HG03342 (cell line): ENCODE results near the gene MIPEP.
A peak's percentile ranks its signal among the peaks of the same experiment; 100 is the strongest.
"Not testable (repeated sequence)": the region's sequence is repeated elsewhere in the genome, so short reads cannot be mapped to it uniquely, and the experiment has no call there.

ENCODE experiments used
- ATAC-seq: cut with Tn5 transposase; IDR thresholded peaks from one replicate; pipeline ENCODE4 v1.9.1; 2021; ENCODE audit warnings: mild to moderate bottlenecking, moderate library complexity; ENCODE audit not compliant: unreplicated experiment

MIPEP gene

DNA sequence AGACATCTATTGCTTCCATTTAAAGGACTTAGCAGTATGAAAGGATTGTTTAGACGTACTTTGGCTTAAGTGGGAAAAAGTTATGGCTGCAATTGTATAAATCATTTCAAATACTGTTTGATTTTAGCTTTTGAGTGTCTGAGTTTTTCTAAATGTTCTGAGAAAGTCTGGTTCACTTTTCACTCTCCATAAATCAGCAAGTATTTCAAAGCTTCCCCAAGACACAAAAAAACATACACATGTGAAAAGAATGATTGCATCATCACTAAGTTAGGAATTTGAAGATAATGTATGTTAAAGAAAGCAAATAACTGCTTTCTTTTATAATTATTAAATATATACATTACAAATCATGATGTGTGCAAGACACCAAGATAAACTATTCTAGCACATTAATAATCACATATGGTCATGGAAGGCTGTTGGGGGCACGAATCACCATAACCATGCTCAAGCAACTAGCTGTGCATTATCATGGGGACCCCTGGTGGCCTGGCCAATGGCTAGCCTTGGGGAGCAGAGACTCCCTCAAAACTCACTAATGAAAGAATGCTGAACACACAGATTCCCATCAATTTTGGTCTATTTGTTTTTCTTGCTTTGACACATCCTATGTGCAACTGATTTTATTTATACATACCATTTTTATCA is 111.1 kb downstream of the MIPEP start:
- no peak for ATAC-seq

DNA sequence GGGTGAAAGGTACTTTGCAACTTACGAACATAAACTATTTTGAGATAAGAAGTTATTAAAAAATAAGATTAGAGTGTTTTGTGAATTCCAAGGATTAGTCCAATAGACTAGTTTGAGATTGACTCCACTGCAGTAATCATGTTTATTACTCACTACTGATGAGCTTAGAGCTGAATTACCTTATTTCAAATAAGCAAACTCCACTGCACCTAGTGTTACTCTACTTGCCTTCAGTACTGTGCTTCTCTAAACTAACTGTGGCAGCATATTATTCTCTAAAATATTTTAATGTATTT is 111.7 kb downstream of the MIPEP start:
- peak; percentile 32 for ATAC-seq

DNA sequence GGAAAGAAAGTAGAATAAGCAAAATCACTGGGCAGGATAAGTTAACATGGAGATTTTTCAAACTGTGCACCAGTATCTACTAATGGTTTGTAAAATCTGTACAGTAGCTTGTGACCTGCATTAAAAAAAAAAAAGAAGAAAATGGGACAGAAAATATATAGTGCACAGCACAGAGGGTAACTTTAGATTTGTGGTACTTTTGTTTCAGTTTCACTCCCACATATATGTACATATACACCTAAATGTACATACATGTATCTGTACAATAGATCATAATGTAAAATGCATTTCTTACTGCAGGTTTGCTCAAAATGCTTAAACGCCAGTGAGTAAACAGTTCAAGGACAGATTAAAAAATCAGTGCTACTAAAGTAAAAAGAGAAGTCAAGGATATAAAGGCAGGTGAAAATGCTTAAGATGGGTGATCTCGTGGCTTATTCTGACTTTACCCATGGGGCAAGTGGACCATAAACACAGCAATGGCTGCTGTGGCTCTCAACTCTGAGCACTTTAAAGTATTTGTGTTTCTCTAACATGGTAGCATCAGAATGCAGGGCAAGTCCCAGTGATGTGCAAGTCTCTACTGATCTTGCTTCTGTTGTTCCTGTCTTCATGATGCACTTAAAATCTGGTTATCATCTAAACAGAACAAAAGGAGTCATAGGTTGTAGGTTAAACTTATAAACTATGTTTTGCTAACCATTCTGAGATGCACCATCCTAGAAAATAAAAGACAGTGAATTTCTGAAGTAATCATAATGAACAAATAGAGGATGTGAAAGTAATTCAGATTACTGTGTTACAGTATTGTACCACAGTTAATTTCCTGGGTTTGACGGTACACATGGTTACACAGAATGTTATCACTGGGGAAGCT is 112.3 kb downstream of the MIPEP start:
- peak; percentile 99 for ATAC-seq

DNA sequence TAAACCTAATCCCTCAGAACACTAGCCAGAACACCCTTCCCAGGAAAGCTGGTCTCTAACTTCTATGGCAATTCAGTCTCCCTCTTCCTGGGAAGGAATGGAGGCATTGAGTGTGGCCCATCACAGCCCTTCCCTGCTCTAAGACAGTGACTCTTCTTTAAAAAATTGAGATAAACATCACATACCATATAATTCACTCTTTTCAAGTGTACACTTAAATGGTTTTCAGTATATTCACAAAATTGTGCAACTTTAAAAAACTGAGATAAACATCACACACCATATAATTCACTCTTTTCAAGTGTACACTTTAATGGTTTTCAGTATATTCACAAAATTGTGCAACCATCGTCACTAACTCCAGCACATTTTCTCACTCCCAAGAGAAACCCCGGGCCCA is 116.5 kb downstream of the MIPEP start:
- no peak for ATAC-seq

DNA sequence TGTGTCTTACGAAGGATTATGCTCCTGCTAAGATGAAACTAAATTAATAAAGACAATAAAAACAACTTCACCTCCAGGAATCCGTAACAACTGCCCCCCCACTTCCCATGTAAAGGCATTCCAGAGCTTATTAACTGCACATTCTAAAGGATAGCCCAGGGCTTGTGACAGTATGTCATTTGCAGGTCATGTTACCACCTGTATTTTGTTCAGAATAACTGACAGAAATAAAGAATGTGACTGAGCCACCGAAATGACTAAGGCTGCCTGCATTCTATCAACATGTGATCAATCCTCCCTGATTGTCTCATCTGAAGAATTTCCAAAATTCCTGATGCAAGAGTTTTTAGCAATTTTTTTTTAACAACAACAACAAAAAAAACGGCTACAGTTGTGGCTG is 117.2 kb downstream of the MIPEP start:
- no peak for ATAC-seq

DNA sequence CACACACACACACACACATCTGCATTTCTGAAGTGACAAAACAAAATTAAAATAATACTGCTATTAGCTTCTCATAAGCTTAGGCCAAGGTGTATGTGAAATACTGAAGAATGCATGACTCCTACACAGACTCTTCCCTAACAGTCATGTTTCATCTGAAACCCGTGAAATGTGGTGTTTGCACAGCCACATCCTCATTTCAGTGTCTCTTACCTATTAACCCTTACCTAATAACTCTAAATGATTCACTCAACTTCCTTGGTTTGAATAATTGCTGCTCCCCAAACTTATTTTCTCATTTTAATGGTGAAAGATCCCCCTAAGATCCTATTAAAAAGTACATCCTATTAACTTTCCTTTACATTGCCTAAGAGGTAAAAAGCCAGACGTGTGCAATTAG is 117.6 kb downstream of the MIPEP start:
- ATAC-seq = peak; percentile 90

DNA sequence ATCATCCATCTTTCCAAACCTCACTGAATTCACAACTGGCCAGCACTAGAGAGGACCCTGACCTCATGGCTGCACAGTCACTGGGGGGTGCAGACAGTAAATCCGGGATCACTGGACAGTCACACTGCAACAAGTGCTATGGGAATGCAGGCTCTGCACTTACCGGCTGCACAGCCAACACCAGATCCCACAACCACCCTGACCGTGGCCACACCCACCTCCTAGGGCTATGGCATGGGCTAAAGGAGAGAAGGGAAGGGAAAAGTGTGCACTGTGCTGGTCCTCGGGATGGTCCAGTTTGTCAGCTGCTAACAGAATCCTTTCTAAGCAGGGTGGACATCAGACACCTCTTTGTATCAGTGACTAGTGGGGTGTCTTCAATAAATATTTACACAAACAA is 118.2 kb downstream of the MIPEP start:
- ATAC-seq = no peak

DNA sequence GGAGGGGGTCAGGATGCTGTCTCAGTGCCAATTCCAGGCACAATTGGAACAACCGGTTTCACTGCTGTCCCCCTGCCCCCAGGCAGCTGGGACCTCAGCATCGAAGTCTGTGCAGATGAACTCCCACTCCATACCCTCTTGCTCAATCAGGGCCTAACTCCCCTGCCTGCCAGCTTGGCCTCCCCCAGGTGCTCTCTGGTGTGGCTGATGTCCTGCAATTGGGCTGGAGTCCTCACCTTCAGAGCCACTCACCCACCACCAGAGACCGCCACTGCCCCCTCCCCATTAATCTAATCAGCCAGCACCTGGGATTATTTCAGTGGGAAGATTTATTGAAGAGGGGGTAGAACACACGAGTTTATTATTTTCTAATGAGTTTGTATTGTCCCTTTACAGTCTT is 118.8 kb downstream of the MIPEP start:
- no peak for ATAC-seq

DNA sequence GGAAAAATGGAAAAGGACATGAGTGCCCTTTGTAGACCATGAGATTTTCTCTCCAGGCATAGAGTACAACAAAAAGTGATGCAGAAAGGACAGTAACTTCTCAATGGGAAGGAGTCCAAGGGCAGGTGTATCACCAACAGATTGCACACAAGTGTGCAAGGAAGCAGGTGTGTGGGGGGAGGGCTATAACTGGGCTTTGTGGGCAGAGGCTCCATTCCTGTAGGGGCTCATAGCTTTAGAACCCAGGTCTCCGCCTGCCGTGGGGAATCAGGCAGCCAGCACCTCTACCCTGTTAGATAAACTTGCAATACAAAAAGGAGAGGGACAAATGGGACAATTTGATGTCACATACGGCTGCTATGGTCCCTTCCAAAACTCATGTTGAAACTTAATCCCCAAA is 119.8 kb downstream of the MIPEP start:
- no peak for ATAC-seq

DNA sequence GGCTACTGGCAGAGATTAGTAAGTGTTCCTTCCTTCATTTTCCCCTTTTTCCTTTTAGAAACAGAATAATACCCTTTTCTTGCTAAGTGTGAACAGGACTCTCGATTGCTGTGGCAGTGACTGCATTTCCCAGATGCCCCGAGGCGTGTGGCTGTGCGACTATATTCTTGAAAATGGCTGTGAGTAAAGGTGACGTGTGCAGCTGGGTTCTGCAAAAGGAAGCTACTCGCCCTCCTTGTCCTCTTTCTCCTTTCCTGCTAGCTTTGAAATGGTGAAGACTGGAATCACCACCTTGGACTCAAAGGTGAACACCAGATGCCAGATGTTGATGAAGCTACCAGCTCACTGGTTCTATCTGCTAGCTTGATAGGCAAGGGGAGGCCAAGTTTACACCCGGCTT is 121.4 kb downstream of the MIPEP start:
- ATAC-seq = no peak

DNA sequence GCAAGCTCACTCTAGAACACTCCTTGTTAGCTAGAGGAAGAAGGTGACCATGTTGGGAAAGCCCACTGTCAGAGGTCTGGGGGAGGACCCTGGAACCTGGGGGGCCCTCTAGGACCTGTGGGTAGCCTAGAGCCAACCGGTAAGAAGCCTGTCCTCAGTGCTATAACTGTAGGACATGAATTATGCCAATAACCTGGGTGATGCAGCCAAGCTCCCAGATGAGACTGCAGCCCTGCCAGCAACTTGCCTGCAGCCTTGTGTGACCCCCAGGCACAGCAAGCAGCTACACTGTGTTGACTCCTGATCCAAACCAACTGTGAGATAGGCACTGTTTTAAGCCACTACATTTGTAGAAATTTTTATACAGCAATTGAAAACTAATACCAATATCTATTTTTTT is 122.3 kb downstream of the MIPEP start:
- ATAC-seq = no peak

DNA sequence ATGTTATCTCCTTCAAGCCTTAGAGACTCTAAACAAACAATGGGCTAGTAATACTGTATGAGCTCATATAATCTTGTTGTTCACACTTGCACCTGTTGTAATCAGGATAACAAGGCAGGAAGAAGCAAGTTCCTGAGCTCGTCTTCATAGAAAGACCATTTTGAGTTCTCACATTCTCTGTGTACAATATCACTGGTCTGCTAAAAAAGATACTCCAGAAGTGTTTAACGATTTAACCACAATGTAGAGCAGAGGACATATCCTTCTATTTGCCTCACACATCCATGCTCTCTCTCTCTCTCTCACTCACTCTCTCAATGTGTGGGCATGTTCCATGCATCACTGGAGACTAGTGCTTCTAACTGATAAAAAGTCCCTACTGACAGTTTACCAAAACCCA is 122.9 kb downstream of the MIPEP start:
- no peak for ATAC-seq

DNA sequence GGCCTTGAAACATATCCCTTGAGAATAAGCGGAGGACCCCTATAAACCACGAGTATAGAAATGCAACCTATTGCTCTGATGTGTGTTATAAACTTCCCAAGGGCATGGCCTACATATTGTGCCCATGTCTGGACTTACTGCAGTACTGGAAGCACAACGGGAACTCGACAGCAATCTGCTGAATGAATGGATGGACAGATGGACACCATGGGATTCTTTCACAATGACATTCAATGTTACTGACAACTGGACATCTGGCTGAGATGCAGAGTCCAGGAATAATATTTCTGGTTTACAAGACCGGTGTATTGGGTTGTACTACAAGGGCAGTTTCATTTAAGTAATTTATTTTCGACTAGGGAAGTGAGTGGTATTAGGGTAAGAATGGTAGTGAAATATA is 123.7 kb downstream of the MIPEP start:
- ATAC-seq = no peak

DNA sequence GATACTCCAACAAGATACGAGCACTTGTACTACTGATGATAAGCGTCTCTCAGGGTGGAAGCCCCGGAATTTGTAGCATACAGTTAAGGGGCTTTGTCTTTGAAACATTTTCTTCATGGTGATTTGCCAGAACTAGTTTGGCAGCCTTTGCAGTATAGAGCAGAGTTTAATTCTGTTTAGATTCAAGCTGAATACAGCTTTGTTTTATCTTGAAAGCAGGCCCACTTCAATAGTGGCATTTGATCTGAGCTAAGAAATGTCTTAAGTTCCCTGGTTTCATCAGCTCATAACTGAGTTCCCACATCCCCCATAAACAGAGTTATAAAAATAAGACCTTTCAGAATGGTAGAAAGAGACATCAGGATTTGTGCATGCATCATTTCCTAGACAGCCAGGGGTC is 125.9 kb downstream of the MIPEP start:
- ATAC-seq = no peak

DNA sequence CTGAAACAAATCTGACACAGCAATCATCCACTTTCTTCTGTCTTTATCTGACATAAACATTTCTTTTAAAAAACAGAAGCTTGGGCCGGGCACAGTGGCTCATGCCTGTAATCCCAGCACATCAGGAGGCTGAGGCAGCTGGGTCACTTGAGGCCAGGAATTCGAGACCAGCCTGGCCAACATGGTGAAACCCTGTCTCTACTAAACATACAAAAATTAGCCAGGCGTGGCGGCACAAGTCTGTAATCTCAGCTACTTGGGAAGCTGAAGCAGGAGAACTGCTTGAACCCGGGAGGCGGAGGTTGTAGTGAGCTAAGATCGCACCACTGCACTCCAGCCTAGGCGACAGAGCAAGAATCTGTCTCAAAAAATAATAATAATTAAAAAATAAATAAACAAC is 127.4 kb downstream of the MIPEP start:
- ATAC-seq = not testable (repeated sequence)

DNA sequence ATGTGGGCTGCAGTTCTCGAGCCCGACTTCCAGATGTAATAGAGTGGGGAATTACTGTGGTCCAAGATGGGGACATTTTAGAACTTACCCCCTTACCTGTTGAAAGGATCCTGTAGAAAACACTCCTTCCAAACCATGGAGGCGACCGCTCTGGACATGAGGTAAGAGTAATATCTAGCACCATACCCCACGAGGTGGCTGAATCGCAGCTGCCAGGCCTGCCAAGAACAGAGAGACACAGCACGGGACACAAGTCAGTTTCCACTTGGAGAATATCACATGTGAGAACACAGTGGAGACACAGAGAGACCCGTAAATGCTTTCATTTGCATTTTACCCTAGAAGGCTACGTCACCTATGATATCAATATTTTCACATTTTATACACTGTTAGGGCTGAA is 129.2 kb downstream of the MIPEP start:
- no peak for ATAC-seq

DNA sequence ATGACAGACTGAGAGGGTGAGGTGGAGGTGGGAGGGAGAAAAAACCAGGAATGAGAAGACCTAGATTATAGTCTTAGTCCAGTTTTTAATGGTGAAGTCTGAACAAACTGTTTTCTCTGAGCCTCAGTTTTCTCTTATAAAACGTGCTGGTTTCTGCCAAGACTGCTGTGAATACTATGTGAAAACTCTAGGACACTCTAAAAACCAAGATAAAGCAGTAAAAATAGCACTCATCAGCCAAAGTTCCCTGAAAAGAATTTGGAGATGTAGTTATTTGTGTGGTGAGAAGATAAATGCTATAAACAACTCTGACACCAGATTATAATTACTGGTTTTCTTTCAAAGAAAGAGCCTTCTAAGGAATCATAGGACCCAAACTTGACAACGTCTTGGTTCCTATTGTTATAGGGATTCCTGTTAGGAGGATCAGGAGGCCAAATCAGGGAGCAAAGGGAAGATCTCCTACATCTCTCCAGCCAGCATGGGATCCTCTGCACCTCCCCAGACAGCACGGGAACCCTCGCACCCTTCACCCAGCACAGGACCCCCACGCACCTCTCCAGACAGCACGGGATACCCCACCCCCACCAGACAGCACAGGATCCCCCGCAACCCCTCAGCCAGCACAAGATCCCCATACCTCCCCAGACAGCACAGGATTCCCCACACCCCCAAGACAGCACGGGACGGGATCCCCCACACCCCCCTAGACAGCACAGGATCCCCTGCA is 130.2 kb downstream of the MIPEP start:
- ATAC-seq = no peak

DNA sequence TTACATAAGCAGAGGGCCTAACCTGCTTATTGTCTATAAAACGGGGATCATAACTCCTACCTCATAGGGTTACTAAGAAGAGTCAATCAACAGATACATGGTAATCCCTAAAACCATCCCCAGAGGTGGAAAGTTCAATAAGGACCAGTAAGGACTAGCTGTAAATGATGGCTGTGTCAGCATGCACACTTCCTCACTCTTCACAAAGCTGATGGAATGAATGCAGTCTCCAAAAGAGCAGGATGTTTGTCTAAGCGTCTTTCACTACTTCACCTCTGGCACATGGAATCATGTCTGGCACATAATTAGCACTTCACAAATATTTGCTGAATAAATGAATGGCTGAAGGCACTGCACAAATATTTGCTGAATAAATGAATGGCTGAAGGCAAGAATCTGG is 134.2 kb downstream of the MIPEP start:
- no peak for ATAC-seq

DNA sequence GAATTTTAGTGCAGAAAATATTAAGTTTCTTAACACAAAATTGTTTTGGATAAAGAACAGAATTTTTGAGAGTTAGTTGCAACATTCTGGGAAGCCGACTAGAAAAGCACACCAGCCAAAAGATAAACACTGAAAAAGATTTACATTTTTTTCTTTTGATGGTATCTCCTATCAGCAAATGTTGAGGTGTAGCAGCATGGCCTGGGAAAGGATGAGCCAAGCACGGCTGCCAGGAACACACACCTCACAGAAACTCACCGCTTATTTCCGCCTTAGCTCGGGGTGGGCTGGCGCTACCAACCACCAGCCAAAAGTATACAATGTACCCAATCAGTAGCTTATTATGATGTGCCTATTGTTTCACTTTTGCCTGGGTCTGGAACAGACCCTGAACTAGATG is 134.7 kb downstream of the MIPEP start:
- ATAC-seq = no peak

DNA sequence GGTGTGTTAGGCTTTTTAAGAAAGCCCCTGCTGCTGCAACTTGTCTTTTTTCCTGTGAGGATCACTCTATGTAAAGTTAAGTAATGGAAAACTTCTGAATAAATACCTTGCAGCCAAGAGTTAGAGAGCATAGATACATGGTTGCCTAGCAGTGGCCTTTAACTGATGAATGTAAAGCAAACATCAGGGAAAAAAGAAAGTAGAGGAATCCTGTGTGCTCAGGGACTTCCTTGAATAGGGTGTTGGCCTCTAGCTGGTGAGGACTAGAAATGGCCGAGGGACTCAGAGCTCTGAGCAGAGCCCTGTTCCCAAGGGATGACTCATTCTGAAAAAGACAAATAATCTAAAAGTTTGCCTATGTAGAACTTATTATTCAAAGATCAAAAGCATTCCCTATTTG is 135.7 kb downstream of the MIPEP start:
- ATAC-seq = no peak

DNA sequence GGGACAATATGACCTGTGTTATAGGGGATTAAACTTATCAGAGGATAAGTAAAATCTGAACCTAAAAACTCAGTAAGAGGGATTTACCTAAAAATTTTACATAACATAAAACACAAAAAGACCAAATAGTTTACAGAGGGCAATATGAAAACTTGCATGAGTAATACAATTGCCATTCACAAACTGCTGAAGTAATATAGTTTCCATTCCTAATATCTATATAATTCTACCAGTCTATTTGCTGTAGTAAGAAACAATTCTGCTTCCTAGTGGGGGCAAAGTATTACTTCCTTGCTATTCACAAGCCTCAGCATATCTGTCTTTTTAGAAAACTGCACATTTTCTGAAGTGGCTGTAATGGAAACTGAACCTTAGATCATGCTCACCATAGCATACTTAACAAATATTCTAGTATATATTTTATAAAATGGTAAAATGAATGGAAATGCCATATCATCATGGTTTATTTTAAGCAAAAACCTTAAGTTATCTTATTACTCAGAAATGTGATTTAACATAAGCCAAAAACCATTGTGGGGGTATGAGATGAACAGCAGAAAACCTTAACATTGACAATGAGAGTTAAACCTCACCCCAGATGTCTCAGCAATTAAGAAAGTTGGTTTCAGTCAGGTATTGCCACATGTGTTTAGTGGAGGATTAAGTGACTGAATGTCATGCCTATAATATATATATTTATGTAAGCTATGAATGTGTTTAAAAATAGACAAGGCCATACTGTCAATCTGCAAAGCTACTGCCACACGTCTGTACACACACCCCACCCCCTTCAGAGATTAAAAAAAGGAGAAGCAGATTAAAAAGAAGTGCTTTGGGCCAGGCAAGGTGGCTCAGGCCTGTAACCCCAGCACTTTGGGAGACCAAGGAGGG is 136.8 kb downstream of the MIPEP start:
- ATAC-seq = peak; percentile 52
